AG09319 (cell line): ENCODE measurements around the gene TEKT5.
"Not testable (repeated sequence)": the region's sequence is repeated elsewhere in the genome, so short reads cannot be mapped to it uniquely, and the experiment has no call there.

ENCODE experiments used
- DNase-seq: peaks from one replicate; pipeline ENCODE4 v3.0.0-alpha.2; 2010; ENCODE audit warnings: low read depth; ENCODE audit errors: extremely low read depth
- CTCF ChIP-seq: IDR thresholded peaks from 2 replicates; pipeline ENCODE4 v1.5.1; 2011; ENCODE audit warnings: low read depth, mild to moderate bottlenecking, inconsistent platforms, low read length, moderate library complexity

TEKT5 gene

GRCh38 chr16:10622036-10622921 is 72.5 kb downstream of the TEKT5 start:
- TF ChIP-seq CTCF: no peak
- DNase-seq: no peak

- not testable (repeated sequence) for DNase-seq
These were observed 73.3 kb downstream of the TEKT5 start for GRCh38 chr16:10621216-10621949.

GRCh38 chr16:10620120-10620519 is 74.6 kb downstream of the TEKT5 start:
- DNase-seq: no peak
- no peak for TF ChIP-seq CTCF

GRCh38 chr16:10619271-10619849 is 75.4 kb downstream of the TEKT5 start:
- DNase-seq: no peak
- no peak for TF ChIP-seq CTCF

- no peak for DNase-seq
- no peak for TF ChIP-seq CTCF
These were observed 76.0 kb downstream of the TEKT5 start for GRCh38 chr16:10618710-10619209.

- no peak for TF ChIP-seq CTCF
- DNase-seq: no peak
These were observed 76.9 kb downstream of the TEKT5 start for GRCh38 chr16:10617662-10618420.

- DNase-seq: peak; percentile 10
- TF ChIP-seq CTCF: peak; percentile 2; the same call in 1 of the 2 replicates
These were observed 77.7 kb downstream of the TEKT5 start for GRCh38 chr16:10616756-10617640.
